ENCODE measurements around the gene MVP. TPM values are rescaled to one million over a fixed set of nuclear protein-coding genes. Genes with fewer than 3 reads are reported as not detected.

MVP gene
- total RNA-seq, 1 donor from 2014 or later: 13.1 TPM

GRCh38 chr16:29873319-29873718 is 53.1 kb downstream of the MVP start:
- H3K9me3 Mint-ChIP-seq: no peaks in the 10 kb centered on the region
- DNase-seq (ENCODE audit: low spot score in 2 of 2, unreplicated experiment in 2 of 2): no peak
- H3K36me3 Mint-ChIP-seq: peaks cover 6% of the 10 kb centered on the region
- no peak overlapping the region for H3K27ac Mint-ChIP-seq
- peaks cover 41% of the 10 kb centered on the region for H3K27me3 Mint-ChIP-seq (ENCODE audit: low read depth)
- no peak for TF ChIP-seq CTCF (IDR thresholded peaks at IDR 0.05; ENCODE audit: unreplicated experiment)
- no peak overlapping the region for H3K4me3 Mint-ChIP-seq
- peaks cover 5% of the 10 kb centered on the region for H3K4me1 Mint-ChIP-seq

GRCh38 chr16:29875206-29875605 is 54.9 kb downstream of the MVP start:
- no peak overlapping the region for H3K4me3 Mint-ChIP-seq
- no peak for DNase-seq (ENCODE audit: low spot score in 2 of 2, unreplicated experiment in 2 of 2)
- no peak overlapping the region for H3K27ac Mint-ChIP-seq
- H3K36me3 Mint-ChIP-seq: peaks cover 6% of the 10 kb centered on the region
- H3K27me3 Mint-ChIP-seq (ENCODE audit: low read depth): peaks cover 52% of the 10 kb centered on the region
- no peaks in the 10 kb centered on the region for H3K9me3 Mint-ChIP-seq
- peaks cover 5% of the 10 kb centered on the region for H3K4me1 Mint-ChIP-seq
- TF ChIP-seq CTCF (IDR thresholded peaks at IDR 0.05; ENCODE audit: unreplicated experiment): no peak

- Mint-ChIP-seq H3K4me1 (peaks cover 5% of the 10 kb centered on the region), H3K9me3 (no peaks in the 10 kb centered on the region), H3K36me3 (peaks cover 6% of the 10 kb centered on the region), H3K27me3 (ENCODE audit: low read depth) (peaks cover 52% of the 10 kb centered on the region), H3K27ac (no peak overlapping the region), H3K4me3 (peak overlapping the region; percentile 16)
- no peak for DNase-seq (ENCODE audit: low spot score in 2 of 2, unreplicated experiment in 2 of 2)
- TF ChIP-seq CTCF (IDR thresholded peaks at IDR 0.05; ENCODE audit: unreplicated experiment): no peak
Measured at GRCh38 chr16:29876217-29876593, 55.9 kb downstream of the MVP start.

GRCh38 chr16:29876594-29877249 is 56.5 kb downstream of the MVP start:
- H3K4me3 Mint-ChIP-seq: peak overlapping the region; percentile 24
- no peak for TF ChIP-seq CTCF (IDR thresholded peaks at IDR 0.05; ENCODE audit: unreplicated experiment)
- H3K9me3 Mint-ChIP-seq: no peaks in the 10 kb centered on the region
- H3K27ac Mint-ChIP-seq: no peak overlapping the region
- H3K4me1 Mint-ChIP-seq: peaks cover 5% of the 10 kb centered on the region
- no peak for DNase-seq (ENCODE audit: low spot score in 2 of 2, unreplicated experiment in 2 of 2)
- H3K36me3 Mint-ChIP-seq: peaks cover 4% of the 10 kb centered on the region
- H3K27me3 Mint-ChIP-seq (ENCODE audit: low read depth): peaks cover 52% of the 10 kb centered on the region

GRCh38 chr16:29877266-29877961 is 57.2 kb downstream of the MVP start:
- Mint-ChIP-seq H3K27ac (no peak overlapping the region), H3K36me3 (peaks cover 4% of the 10 kb centered on the region), H3K4me1 (peaks cover 5% of the 10 kb centered on the region), H3K27me3 (ENCODE audit: low read depth) (peaks cover 52% of the 10 kb centered on the region), H3K4me3 (peak overlapping the region; percentile 20), H3K9me3 (no peaks in the 10 kb centered on the region)
- no peak for DNase-seq (ENCODE audit: low spot score in 2 of 2, unreplicated experiment in 2 of 2)
- no peak for TF ChIP-seq CTCF (IDR thresholded peaks at IDR 0.05; ENCODE audit: unreplicated experiment)

Data from mesothelial cell of epicardium (in vitro differentiated cells).